Retinal pigment epithelial cell (primary cell): ENCODE measurements around the gene C2CD3.
"Not testable (repeated sequence)": the region's sequence is repeated elsewhere in the genome, so short reads cannot be mapped to it uniquely, and the experiment has no call there.

Experiments
- DNase-seq: peaks from one replicate; pipeline ENCODE4 v3.0.0-alpha.2; 2010; ENCODE audit warnings: low read depth
- H3K4me3 ChIP-seq: 2 replicates; pipeline ENCODE4 v1.5.1; 2011; ENCODE audit warnings: mild to moderate bottlenecking, low read length, control low read depth, moderate library complexity
- CTCF ChIP-seq: conservative IDR thresholded peaks from 2 replicates; pipeline ENCODE4 v1.5.1; 2011; ENCODE audit warnings: low read depth, low read length, control low read depth, inconsistent platforms

Gene C2CD3

DNA sequence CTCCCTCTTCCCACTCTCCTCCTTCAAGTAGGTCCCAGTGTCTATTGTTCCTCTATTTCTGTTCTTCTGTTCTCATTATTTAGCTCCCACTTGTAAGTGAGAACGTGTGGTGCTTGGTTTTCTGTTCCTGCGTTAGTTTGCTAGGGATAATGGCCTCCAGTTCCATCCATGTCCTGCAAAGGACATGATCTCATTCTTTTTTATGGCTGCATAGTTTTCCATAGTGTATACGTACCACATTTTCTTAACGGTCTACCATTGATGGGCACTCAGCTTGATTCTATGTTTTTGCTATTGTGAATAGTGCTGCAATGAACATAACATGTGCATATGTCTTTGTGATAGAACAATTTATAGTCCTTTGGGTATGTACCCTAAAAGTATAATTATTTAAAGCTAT, 26.2 kb downstream of the C2CD3 start:
- no peak for TF ChIP-seq CTCF
- no peak for DNase-seq
- no peak overlapping the region for H3K4me3 ChIP-seq

- no peak for TF ChIP-seq CTCF
- DNase-seq, result no peak
- H3K4me3 ChIP-seq, result no peak overlapping the region
These were observed 28.2 kb downstream of the C2CD3 start for GRCh38 chr11:74142624-74143023.

DNA sequence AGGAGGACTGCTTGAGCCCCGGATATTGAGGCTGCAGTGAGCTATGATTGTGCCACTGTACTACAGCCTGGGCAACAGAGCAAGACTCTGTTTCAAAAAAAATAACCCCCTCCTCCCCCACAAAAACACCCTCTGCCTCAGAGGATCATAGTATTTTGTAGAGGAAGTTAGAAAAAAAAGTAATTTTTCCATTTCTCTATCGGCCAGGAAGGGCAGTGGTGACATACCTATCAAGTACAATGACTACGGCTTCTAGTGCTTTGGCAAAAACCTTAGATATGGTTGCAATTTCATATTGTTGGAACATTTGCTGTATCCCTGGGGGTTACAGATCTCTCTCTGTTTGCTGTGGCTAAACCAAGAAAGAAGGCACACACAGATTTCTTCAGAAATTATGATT, 28.9 kb downstream of the C2CD3 start:
- H3K4me3 ChIP-seq, result no peak overlapping the region
- no peak for TF ChIP-seq CTCF
- no peak for DNase-seq

DNA sequence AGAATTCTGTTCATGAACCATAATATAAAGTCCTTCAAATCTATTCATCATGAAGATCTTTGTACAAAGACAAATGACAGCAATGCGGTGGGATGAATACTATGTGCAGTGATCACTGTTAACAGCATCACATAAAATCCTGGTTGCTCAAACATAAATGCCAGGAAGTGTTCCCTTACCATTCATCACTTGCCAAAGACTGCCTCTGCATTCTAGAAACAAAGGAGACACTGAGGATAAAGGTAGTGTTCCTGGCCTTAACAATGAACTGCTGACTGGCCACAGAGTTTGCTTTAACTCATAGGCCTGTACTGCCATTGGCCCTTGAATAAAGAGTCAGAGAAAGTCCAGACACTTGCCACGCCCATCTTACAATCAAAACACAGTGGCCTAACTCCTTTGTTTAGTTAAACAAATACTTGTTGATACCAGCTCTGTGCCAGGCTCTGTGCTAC, 29.5 kb downstream of the C2CD3 start:
- H3K4me3 ChIP-seq, result no peak overlapping the region
- no peak for DNase-seq
- TF ChIP-seq CTCF, result no peak

- not testable (repeated sequence) for DNase-seq
These were observed 30.8 kb downstream of the C2CD3 start for GRCh38 chr11:74139919-74140431.

DNA sequence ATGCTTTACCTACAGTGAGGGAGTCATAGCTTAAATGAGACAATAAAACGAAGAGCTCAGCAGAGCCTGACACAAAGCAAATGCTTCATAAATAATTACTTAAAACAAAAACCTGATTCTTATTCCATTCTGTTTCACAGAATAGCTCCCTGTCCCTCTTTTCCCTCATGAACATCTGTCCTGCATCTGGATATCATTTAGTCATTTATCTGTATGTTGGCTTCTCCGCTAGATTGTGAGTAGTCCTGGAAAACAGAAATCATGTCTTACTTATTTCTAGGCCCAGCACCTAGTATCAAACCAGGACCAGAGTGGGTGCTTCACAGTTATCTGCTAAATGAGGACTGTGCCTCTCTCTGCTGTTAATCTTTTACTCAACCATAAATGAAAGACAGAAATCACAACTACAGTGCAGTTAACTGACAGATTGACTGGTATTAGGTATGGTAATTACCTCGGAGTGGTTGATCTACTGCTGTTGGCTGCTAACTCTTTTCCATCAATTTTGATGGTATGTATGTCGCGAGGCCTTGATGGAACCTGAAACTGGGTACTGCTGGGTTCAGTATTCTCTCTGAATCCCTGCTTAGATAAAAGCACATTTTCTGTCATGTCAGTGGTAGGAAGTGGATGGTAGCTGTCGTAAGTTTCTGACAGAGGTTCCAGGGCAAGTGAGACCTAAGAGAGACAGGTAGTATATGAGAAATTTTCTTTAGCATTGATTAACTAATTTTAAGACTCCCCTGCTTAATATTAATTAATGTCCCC, 31.5 kb downstream of the C2CD3 start:
- DNase-seq, result no peak
- TF ChIP-seq CTCF, result no peak

More at GRCh38 chr11:74139919-74140431, 30.8 kb downstream of the C2CD3 start:
- H3K4me3 ChIP-seq, result not testable (repeated sequence)

GRCh38 chr11:74138572-74138971, 32.2 kb downstream of the C2CD3 start:
- peak; percentile 87 for DNase-seq
- no peak for TF ChIP-seq CTCF

More for the DNA sequence above, 31.5 kb downstream of the C2CD3 start:
- no peak overlapping the region for H3K4me3 ChIP-seq

More at GRCh38 chr11:74138572-74138971, 32.2 kb downstream of the C2CD3 start:
- H3K4me3 ChIP-seq, result peak overlapping the region; percentile 5
